HuH-7.5 (cell line): Measurements from ENCODE around the gene RERE.
"Not testable (repeated sequence)": the region's sequence is repeated elsewhere in the genome, so short reads cannot be mapped to it uniquely, and the experiment has no call there.

ENCODE experiments used
- DNase-seq: peaks from one replicate; pipeline ENCODE4 v3.0.0; 2011; ENCODE audit warnings: low spot score

Gene RERE

GRCh38 chr1:8841395-8841794 is 24.0 kb upstream of the RERE start:
- DNase-seq, result no peak

GRCh38 chr1:8839990-8840389 is 22.6 kb upstream of the RERE start:
- no peak for DNase-seq

GRCh38 chr1:8835941-8836643 is 18.7 kb upstream of the RERE start:
- no peak for DNase-seq

- no peak for DNase-seq
Measured at GRCh38 chr1:8831340-8831739, 13.9 kb upstream of the RERE start.

- DNase-seq, result not testable (repeated sequence)
Measured at GRCh38 chr1:8830732-8831131, 13.3 kb upstream of the RERE start.

GRCh38 chr1:8825985-8826481 is 8.6 kb upstream of the RERE start:
- DNase-seq, result no peak

GRCh38 chr1:8823295-8823664 is 5.8 kb upstream of the RERE start:
- no peak for DNase-seq

- no peak for DNase-seq
Measured at GRCh38 chr1:8822373-8823294, 5.2 kb upstream of the RERE start.

GRCh38 chr1:8821084-8821483 is 3.6 kb upstream of the RERE start:
- no peak for DNase-seq

GRCh38 chr1:8818789-8819188 is 1.3 kb upstream of the RERE start:
- DNase-seq, result not testable (repeated sequence)

GRCh38 chr1:8818325-8818775 is 910 bp upstream of the RERE start:
- no peak for DNase-seq

GRCh38 chr1:8816831-8817411 is 519 bp downstream of the RERE start:
- DNase-seq, result no peak

GRCh38 chr1:8816264-8816663 is 1.2 kb downstream of the RERE start:
- no peak for DNase-seq

GRCh38 chr1:8815582-8816151 is 1.8 kb downstream of the RERE start:
- DNase-seq, result no peak

- DNase-seq, result no peak
Measured at GRCh38 chr1:8814865-8815264, 2.6 kb downstream of the RERE start.

GRCh38 chr1:8813991-8814390 is 3.4 kb downstream of the RERE start:
- no peak for DNase-seq

GRCh38 chr1:8813016-8813763 is 4.2 kb downstream of the RERE start:
- DNase-seq, result no peak

- DNase-seq, result no peak
Measured at GRCh38 chr1:8812081-8812480, 5.4 kb downstream of the RERE start.

GRCh38 chr1:8810987-8811386 is 6.5 kb downstream of the RERE start:
- DNase-seq, result no peak

- no peak for DNase-seq
Measured at GRCh38 chr1:8809342-8809736, 8.1 kb downstream of the RERE start.

GRCh38 chr1:8807004-8807403 is 10.4 kb downstream of the RERE start:
- no peak for DNase-seq

- DNase-seq, result no peak
Measured at GRCh38 chr1:8800416-8800815, 17.0 kb downstream of the RERE start.
